SKM-1 (cell line): ENCODE data around the gene DDX42.

Experiments used
- DNase-seq: peaks from one replicate; lab custom pipeline; 2025; ENCODE audit not compliant: unreplicated experiment; lab: John Stamatoyannopoulos, UW

DDX42 gene

DNA sequence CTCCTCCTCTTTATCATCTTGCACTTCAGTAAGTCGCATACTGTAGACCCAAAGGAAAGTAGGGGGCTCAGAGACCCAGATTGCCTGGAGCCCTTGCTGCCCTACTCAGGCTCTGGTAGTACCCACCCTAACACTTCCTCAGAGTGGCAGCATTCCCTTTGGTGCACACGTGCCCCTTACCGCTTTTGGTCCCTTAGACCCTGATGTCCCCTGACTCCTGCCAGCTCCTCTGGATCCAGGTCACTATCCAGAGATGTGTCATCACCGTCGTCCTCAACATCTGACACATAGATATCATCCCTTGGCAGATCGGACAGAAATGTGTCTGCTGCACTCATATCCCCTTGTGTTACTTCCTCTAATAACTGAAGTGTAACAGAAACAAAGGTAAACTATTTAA lies 47.8 kb downstream of the DDX42 start:
- no peak for DNase-seq

DNA sequence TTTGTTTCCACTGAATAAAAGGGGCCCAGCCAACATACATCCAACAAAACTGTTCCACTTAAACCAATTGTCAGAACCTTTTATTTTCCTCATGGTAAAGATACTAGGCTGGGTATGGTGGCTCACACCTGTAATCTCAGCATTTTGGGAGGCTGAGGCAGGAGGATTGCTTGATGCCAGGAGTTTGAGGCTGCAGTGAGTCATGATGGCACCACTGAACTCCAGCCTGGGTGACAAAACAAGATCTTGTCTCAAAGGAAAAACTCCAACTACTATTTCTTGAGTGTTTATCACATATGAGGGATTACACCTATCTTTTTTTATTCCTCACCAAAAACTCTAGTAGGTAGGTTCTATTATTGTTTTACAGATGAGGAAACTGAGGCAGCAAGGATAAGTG lies 48.6 kb downstream of the DDX42 start:
- DNase-seq: no peak

DNA sequence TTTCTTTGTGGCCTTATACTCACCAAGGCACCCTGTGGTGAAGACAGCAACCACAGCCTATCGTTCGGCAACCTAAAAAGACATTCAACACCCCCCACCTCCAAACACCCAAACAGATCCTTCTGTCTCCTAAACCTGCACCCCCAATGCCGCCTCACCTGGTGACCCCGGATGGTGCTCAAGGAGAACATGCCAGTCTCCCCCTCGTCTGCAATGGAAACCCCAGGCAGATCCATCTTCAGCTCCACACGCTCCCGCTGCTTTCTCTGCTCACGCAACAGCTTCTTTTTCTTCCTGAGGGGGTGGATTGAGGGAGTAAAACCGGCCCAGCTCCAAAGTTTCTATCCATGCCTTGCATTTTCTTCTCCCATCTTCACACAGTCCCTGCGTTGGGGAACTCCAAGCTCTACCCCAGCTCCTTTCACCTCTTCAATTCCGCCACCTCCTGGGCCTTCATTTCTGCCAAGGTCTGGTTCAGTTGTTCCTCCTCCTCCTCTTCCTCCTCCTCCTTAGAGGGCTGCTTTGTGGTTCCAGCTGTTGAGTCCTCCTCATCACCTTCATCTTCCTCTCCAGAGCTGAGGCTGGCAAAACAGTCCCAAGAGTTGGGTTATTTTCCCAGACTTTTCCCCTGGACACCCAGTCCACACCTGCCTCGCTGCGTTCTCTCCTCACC lies 49.8 kb downstream of the DDX42 start:
- DNase-seq: no peak

DNA sequence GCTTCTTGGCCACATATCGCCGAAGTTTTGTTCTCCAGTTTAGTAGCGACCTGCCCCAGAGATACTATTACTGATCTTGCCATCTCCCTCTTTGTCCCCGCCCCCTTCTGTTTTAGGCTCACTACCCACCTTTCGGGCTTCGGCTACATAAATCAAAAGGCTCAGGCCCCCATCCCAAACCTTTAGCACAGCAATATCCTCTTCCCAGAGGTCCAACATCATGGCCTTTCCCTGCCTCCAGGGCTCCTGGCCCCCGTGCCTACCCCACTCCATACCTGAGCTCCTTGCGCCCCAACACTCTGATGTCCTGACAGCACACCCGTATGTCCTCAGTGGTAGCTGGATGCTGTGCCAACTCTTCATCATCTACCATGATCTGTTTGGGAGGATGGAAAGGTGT lies 50.4 kb downstream of the DDX42 start:
- no peak for DNase-seq

DNA sequence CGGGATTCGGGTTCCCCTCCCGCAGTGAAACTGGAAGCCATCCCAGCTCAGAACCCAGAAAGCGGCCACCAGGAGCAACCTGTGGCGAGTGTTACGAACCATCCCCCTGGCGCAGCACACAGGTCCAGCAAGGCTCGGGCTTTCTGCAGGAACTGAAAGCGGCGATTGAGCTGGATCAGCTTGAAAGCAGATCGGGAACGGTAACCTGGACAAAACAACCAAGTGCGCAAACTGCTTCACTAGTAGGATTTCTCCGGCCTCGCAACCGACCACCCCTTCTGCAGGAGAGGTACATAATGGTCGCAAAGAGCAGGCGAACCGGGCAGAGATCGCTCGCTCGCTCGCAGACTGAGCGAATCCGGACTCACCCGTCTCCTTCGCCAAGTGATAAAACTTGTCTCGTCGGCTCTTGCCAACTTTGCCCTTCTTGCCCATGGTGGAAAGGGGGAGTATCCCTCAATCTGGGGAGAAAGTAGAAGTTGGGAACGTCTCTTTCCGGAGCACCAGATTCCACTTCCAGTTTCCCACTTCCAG lies 52.6 kb downstream of the DDX42 start:
- DNase-seq: no peak

DNA sequence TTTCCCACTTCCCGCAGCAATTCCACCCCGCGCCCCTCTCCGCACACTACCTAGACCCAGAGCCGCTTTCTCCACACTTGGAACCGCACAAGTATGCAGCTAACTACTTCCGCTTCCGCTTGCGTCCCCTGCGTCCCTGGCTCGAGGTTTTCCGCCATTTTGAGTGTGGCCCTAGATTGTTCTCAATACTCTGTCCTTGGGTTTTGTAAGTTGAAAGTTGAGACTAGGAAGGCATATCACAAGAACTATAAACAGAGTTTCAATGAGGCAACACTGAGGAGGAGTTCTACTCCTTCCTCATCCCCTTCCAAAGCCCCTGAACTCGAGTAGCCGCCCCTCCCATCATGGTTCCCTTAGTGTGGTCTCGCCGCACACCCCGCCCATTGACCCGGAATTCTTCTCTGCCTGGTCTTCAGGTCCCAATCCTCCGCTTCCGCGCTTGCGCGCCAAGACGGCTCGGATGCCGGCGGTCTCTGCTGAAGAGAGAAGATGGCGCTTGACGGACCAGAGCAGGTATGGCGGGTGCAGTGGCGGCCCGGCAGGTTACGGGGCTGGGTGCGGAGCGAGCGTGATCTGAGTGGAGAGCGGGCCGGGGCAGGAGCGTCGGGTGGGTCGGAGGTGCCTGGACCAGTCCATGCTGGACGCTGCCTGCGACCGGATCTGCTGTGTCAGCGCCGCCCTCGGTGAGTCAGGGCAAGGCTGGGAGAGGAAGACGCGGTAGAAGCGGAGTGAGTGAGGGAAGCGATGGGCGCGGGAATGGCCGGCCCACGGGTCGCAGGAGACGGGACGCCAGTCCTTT lies 53.2 kb downstream of the DDX42 start, which contains the start of the genes FTSJ3 and PSMC5:
TSS of gene FTSJ3 (minus strand) at position 662 of the 799 bp plus-strand sequence. CDS start 761 bp downstream, outside the sequence.
TSS of gene PSMC5 (plus strand) at position 430 of the 799 bp plus-strand sequence. CDS start at position 490, 60 bp downstream.
- peak; percentile 94 for DNase-seq

DNA sequence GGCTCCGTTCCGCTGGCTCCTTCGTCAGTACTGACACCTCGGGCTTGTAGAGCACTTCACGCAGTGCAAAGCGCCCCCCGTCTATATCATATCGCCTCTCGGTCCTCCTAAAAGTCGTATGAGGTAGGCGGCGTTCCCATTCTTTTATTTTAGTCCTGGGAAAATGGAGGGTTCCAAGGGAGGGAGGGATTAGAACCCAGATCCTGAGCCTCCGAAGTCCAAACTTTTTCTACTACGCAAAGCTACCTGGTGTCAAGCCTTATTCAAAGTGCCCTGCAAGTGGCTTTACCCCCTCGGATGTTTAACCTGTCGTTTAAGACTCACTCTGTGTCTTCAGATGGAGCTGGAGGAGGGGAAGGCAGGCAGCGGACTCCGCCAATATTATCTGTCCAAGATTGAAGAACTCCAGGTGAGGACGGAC lies 53.8 kb downstream of the DDX42 start:
- DNase-seq: no peak

DNA sequence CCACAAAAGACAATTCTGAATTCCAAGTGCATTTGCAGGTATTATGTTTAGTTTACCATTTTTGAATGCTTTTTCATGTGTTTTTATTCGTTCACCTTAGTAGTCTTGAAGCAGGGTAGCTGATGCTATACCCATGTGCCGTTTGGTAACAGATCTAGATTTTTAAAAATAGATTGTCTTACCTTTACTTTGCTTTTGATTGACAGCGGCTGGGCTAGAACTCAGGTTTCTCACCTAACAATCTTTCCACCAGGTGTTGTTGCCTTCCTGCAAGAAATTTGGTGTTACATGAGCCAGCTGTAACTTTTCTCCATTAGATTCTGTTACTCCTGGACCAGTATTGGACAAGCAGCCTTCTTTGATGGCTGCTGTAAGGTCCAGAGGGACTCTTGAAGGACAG lies 55.0 kb downstream of the DDX42 start:
- DNase-seq: no peak

DNA sequence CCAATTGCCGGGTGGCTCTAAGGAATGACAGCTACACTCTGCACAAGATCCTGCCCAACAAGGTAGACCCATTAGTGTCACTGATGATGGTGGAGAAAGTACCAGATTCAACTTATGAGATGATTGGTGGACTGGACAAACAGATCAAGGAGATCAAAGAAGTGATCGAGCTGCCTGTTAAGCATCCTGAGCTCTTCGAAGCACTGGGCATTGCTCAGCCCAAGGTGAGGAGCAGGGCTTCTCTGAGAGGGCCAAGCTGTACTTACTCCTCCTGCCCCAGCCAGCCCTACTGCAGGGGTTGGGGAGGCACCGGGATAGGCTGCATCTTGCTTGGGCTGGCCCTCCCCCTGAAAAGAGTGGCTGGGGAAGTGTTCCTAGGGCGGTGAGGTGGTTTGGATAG lies 56.3 kb downstream of the DDX42 start:
- DNase-seq: no peak

DNA sequence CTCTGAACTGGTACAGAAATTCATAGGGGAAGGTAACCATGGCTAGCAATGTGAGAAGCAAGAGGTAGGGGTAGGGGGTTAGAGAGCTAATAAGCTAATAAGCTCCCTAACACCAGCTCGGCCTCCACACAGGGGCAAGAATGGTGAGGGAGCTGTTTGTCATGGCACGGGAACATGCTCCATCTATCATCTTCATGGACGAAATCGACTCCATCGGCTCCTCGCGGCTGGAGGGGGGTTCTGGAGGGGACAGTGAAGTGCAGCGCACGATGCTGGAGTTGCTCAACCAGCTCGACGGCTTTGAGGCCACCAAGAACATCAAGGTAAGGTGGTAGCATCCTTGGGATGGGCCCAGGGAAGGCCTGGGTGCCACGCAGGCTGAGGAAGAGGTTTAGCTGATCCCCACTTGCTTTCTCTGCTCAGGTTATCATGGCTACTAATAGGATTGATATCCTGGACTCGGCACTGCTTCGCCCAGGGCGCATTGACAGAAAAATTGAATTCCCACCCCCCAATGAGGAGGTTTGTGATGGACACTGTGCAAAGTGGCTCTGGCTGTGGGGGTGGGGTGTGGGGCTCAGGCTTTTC lies 57.0 kb downstream of the DDX42 start:
- DNase-seq: no peak

DNA sequence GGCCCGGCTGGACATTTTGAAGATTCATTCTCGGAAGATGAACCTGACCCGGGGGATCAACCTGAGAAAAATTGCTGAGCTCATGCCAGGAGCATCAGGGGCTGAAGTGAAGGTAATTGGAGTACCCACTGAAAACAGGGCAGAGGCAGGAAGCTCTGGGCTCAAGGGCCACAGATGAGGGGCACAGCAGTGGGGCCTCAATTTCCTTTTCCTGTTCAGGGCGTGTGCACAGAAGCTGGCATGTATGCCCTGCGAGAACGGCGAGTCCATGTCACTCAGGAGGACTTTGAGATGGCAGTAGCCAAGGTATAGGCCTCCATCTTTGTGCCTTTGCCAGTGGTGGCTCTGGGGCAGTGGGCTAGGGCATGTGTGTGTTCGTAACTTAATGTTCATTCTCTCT lies 57.5 kb downstream of the DDX42 start:
- DNase-seq: no peak

DNA sequence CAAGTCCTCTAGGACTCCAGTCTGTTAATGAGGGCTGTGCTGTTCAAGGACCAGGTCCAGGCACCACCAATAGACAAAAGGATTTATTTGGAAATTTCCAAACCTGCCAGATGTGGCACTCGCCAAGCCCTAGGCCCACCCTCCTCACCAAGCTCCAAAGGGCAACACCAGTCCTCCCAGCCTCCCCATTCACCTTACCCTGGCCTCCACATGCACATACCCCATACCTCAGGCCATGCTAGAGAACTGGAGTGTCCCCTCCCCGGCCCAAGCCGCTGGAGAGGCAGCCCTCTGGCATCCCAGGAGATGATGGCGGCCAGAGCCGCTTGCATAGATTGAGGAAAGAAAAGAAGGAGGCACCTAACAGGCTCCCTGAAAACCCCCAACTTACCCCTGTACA lies 58.0 kb downstream of the DDX42 start:
- DNase-seq: no peak

DNA sequence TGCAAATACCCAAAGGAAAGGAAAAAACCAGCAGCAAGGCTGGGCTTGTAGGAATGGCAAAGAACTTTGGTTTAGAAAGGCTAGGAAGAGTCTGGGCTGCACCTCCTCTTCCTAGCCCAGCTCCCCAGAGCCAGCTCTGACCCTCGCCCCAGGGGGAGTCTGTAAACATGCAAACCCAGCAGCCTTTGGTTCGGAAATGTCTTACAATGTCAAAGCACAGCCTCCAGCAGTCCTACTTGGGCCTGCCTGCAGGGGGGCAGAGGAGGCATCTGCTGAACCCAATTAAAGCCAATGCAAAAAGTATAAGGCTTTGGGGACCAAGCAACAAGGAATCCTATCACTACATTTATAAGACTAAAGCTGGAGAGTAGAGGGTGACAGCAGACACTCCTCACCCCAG lies 58.5 kb downstream of the DDX42 start:
- DNase-seq: no peak

DNA sequence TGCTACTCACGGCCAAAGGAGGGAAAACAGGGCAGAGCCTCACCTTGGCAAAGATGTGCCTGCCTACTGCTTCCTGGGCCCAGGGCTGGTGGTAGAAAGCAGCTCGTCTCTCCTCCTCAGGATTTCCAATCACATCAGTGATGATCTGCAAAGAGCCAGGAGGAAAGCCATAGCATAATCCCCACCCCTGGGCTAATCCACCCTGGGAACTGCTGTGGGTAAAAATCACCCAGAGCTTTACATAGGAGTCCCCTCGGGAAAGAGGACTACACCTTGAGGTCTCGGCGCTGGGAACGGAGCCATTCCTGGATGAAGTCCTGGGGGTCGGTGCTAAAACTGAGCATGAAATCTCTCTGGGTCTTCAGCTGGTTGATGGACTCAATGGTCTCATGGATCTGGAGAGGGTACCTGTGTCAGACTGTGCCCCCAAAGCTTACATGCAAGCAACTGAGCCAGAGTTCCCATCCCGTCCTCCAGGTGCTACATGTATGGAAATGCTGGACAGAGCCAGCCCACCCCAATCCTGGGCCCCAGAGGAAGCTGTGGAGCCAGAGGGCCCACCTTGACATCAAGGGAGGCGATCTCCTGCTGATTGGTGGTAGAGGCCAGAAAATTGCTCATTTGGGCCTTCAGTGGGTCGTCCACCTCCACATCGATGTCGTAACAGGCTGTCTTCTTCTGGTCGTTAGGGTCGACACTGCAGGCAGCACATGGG lies 59.2 kb downstream of the DDX42 start:
- no peak for DNase-seq

DNA sequence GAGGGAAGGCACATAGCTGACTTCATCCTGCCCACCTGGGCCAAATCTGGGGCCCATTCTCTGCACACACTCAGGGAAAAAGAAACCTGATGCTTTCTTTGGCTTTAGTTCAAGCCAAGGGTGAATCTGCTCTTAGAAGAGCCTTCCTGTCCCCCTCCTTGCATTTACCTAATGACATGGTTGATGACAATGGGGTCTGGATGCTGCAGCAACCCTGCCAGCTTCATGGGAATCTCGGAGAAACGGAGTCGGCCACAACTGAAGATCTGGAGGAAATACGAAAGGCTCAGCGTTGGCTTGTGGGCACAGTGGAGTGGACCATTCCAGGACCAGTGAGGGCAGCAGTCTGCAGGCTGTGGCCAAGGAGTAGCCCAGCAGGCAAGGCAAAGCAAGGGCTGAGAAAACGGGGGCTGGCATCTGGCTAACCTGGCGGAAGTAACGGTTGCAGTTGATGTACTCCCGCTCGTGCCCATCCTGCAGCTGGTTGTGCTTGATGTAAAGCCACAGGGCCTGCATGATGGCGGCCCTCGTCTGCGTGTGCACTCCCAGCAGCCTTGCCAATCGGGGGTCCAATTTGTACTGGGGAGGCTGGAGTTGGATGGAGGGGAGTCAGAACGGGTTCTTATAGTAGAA lies 59.9 kb downstream of the DDX42 start:
- no peak for DNase-seq

DNA sequence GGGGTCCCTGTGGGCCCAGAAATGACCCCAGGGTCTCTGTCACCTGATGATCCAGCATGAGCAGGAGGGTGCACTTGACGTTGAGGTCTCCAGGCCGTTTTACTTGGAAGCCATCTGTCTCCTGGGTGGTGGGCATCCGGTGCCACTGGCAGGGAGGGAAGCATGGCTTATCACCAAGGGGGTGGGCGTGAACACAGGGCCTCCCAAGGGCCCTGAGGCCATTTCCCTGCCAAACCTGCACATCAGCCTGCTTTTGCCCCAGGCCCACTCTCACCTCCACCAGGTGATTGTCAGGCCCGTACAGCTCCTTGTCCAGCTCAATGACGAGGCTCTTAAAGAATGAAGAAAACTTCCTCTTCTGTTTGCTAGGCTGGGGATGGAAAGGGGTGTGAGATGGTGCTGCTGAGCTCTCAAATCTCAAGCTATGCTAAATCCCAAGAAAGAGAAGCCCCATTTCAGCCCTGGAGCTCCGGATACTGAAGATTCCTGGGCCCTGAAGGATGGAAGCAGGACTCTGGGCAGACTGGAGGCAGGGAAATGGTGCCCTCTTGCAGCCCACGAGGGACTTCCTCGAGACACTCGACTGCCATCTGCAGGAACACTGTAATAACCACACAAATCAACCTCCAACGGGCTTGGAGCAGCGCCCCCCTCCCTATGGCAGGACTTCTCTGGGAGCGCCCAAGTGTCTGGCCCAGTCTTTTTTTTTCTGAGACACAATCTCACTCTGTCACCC lies 60.6 kb downstream of the DDX42 start:
- DNase-seq: peak; percentile 42

DNA sequence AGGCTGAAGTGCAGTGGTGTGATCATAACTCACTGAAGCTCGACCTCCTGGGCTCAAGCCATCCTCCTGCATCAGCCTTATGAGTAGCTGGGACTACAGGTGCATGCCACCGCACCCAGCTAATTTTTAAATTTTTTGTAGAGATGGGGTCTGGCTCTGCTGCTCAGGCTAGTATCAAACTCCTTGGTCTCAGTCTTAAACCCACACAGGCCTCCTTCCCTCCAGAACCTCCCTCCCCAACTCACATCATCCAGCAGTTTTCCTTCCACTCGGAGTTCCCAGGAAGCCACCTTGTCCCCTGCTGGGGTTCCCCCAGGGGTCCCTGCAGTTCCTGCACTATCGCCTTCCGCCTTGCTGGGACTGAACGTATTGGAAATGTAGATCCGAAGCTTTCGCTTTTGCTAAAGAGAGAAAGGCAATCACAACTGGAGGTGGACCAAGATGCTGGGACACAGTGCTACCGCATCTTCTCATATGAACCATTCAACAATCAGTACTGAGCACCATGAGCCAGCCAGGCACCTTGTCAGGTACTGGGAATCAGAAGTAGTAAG lies 61.3 kb downstream of the DDX42 start:
- DNase-seq: no peak

DNA sequence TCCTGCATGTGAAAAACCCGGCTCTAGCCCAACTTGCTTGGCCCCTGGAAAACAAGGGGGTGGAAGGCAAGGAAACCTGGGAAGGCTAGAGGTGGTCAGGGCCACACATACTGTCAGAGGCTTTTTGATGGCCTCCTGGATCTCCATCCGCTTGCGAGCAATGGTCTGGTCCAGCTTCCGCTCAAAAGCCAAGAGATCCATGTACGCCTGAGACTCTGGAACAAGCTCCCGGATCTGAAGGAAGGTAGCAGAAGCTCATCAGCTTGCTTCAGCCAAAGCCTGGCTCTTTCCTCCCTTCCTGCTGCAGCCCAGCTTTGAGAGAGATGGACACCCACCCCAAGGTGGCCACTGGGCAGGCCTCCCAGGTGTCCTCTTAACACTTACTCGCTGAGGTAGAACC lies 62.8 kb downstream of the DDX42 start:
- DNase-seq: no peak

DNA sequence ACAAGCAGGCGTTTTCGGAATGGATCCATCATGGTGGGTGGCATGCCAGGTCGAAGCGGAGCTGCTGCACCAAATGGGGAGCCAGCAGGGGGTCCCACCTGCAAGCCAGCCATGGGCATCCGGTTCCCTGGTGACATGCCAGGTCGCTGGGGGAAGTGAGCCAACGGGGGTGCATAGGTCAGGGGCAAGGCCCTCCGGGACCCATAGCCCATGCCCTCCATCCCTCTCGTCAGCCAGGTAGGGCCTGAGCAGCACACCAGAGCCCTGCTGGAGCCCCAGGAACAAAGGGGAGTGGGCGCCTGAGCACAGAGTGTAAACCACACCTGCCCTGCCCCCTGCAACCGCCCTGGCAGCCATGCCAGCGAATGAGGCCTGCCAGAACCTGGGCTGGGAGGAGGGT lies 63.5 kb downstream of the DDX42 start:
- DNase-seq: no peak
